Adrenal gland (tissue), 5 donors: ENCODE results near the gene GH2.

Source experiments
- CTCF ChIP-seq, 6 experiments: fragments of 450-650 bp in 4 of 6; fragments of 200-600 bp in 2 of 6; sonication (generic) in 1 of 6; IDR thresholded peaks; 1 replicate in 5 of 6; 2 replicates in 1 of 6; pipeline versions ENCODE4 v1.5.1 to v1.8.0; 2016 to 2021; ENCODE audit warnings: antibody characterized with exemption in 6 of 6, mild to moderate bottlenecking in 2 of 6, moderate library complexity in 1 of 6
- POLR2A ChIP-seq, 2 donors: fragments of 450-650 bp; IDR thresholded peaks; one replicate each; pipeline ENCODE4 v1.6.1; 2017; ENCODE audit warnings: antibody characterized with exemption in 2 of 2, mild to moderate bottlenecking in 2 of 2, moderate library complexity in 1 of 2
- donor health status: DM: no; HTN: no; CAD: no.

DNA sequence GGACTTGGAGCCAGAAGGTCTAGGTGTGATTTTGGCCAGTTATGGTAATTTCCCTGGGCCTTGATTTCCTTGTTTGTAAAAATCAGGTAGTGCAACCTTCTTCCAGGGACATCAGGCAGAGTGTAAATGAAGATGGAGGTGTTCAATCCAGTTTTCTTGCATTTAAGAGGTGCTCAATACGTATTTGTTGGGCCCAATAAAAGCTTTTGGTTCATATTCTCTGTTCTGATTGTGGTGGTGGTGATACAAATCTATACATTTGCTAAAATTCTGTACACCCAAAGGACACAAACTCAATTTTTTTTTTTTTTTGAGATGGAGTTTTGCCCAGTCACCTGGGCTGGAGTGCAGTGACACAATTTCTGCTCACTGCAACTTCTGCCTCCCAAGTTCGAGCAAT lies 44.4 kb upstream of the GH2 start:
- no peak for TF ChIP-seq POLR2A (IDR thresholded peaks at IDR 0.05)
- TF ChIP-seq CTCF (IDR thresholded peaks at IDR 0.05): no peak
